ENCODE measurements around the gene PIK3C2A.

GRCh38 chr11:17171343-17171742, 36.4 kb downstream of the PIK3C2A start:
- TF ChIP-seq CTCF (IDR thresholded peaks at IDR 0.05) (no peak), RAD21 (IDR thresholded peaks at IDR 0.05; ENCODE audit: low read length) (no peak), IRF3 (IDR thresholded peaks at IDR 0.05; ENCODE audit: low read depth, low read length) (no peak), GABPA (IDR thresholded peaks at IDR 0.05; ENCODE audit: low read depth) (no peak), TEAD4 (IDR thresholded peaks at IDR 0.05; ENCODE audit: borderline replicate concordance, insufficient read depth) (peak; percentile 70; the same call in 1 of the 2 replicates)
